Astrocyte of the cerebellum (primary cell): Measurements from ENCODE around the gene SLAMF9.
A peak's percentile ranks its signal among the peaks of the same experiment; 100 is the strongest.

Source experiments
- DNase-seq: peaks from one replicate; pipeline ENCODE4 v3.0.0-alpha.2; 2011; ENCODE audit warnings: low read depth
- H3K4me3 ChIP-seq: 2 replicates; pipeline ENCODE4 v1.5.1; 2011; ENCODE audit warnings: mild to moderate bottlenecking, low read depth, low read length, moderate library complexity
- in situ Hi-C: cut with HindIII; loops from 2 replicates; pipeline ENCODE4 v1.10.0; 2017; ENCODE audit warnings: low sequenced_read_pairs
- TF ChIP-seq, protein P1 (sequence below): IDR thresholded peaks from 2 replicates; pipeline ENCODE4 v1.5.1; 2012; ENCODE audit warnings: low read length, low read depth, moderate library complexity, mild to moderate bottlenecking; ENCODE audit errors: missing control alignments

Gene SLAMF9

DNA sequence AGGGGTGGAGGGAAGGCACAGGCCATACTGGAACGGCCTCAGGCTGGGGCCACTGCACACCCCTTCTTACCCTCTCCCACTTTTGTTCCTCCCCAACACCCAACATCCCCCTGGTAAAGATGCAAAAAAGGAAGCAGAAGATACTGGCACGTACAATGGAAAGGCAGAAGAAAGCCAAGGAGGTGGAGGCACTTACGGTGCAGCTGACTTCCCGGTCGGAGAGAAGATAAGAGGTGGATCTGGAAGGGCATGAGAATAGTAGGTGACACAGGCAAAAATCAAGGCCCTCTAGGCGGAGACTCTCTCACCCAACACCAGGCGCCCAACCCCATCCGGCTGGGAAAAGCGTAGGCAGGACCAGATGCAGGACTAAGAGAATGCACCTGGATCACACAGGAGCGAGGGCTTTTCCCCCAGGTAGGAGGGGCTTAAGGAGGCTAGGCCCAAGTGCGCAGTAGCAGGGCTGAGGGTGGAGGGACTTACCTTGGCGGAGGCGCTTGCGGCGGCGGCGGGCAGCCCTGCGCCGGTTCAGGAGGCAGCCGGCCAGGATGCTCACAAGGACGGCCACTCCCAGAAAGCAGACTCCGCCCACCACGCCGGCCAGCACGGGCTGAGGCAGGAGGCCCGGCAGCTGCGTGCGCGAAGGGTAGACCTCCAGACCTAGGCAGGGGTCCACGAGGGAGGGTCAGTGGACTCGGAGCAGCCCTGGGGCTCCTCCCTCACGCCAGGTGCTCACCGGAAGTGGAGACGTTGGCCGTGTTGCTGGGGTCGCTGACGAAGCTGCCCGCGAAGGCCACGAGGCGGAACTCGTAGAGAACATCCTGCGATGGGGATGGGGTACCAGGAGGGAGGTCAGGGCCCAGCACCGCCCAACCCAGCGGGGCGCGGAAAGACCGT is 24.6 kb downstream of the SLAMF9 start:
- TF ChIP-seq, protein P1, sequence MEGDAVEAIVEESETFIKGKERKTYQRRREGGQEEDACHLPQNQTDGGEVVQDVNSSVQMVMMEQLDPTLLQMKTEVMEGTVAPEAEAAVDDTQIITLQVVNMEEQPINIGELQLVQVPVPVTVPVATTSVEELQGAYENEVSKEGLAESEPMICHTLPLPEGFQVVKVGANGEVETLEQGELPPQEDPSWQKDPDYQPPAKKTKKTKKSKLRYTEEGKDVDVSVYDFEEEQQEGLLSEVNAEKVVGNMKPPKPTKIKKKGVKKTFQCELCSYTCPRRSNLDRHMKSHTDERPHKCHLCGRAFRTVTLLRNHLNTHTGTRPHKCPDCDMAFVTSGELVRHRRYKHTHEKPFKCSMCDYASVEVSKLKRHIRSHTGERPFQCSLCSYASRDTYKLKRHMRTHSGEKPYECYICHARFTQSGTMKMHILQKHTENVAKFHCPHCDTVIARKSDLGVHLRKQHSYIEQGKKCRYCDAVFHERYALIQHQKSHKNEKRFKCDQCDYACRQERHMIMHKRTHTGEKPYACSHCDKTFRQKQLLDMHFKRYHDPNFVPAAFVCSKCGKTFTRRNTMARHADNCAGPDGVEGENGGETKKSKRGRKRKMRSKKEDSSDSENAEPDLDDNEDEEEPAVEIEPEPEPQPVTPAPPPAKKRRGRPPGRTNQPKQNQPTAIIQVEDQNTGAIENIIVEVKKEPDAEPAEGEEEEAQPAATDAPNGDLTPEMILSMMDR = no peak
- in situ Hi-C loops = no loop called here
- H3K4me3 ChIP-seq = no peak overlapping the region
- DNase-seq = no peak

DNA sequence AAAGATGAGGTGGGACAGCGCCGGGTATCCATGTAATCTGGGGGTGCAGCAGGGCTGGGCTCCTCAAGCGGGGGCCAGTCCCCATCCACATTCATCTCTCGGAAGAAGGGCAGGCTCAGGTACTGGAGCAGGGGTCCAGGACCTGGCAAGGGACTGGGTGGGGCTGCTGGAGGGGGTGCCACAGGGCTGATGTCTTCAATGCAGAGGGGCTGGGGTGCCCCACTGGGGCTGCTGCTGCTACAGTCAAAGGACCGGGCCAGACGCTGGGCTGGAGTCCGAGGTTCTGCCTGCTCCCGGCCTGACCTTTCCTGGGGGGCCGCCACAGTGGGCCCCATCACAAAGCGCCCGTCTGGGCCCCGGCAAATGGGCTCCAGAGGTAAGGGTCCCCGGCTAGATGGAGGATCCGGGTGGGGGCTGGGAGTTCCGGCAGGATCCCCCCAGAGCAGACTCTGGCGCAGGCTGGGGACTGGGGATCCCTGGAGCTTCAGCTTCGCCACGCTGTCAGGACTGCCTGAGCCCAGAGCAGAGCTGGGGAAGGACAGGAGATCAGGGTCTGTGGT is 25.5 kb downstream of the SLAMF9 start:
- in situ Hi-C loops = no loop called here
- TF ChIP-seq, protein P1 = no peak
- no peak overlapping the region for H3K4me3 ChIP-seq
- DNase-seq = no peak

DNA sequence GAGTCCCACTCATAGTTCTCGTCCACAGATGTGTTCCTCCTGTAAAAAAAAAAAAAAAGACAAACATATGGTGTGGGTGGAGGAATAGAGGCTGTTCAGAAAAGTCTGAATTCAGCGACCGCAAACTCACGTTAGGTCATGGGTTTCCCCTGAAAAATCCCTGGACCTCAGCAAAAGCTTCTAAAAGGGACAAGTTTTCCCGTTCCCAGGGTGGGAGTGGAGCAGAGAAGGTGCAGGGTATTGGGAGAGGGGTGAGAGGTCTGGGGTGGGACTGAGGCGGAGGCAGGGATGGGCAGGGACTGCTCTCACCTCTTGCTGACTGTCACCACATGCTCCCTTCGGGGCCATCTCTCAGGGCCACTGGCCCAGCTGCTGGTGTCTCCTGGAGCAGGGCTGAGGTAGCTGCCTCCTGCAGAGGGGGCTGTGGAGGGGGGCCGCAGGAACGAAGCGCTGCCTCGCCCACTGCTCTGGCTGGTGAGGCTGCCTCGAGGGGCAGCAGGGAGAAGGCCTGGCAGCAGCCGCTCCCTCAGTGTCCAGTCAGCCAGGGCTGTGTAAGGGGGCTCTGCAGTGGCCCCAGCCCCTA is 26.1 kb downstream of the SLAMF9 start:
- H3K4me3 ChIP-seq = no peak overlapping the region
- TF ChIP-seq, protein P1 = no peak
- no peak for DNase-seq
- in situ Hi-C loops = no loop called here

DNA sequence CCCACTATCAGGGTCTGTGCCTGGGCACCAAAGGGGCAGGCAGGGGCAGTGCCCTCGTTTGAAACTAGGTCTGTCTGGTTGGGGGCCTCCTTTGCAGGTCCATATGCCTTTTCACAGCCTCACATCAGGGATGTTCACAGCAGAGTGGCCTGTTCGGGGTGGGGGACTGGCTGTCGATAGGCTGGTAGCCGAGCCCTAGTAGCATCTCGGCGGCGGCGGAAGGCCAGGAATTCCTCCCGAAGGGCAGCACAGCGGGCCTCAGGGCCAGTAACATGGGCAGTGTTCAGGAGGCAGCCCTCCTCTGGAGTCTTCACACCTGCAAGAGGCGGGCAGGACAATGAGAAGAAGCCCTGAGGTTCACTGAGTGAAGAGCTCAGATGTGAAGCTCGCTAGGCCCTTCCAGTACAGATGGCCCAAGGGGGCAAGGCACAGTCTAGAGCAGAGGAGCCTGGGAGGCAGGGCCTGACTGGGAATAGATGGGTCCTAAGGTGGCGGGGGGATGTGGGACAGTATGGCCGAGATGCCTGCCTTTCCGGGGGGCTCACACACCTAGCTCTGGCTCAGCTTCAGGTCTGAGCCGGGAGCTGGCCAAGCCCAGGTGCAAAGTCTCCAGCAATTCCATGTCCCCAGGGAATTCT is 26.7 kb downstream of the SLAMF9 start:
- no peak for DNase-seq
- in situ Hi-C loops = no loop called here
- H3K4me3 ChIP-seq = no peak overlapping the region
- TF ChIP-seq, protein P1 = no peak

DNA sequence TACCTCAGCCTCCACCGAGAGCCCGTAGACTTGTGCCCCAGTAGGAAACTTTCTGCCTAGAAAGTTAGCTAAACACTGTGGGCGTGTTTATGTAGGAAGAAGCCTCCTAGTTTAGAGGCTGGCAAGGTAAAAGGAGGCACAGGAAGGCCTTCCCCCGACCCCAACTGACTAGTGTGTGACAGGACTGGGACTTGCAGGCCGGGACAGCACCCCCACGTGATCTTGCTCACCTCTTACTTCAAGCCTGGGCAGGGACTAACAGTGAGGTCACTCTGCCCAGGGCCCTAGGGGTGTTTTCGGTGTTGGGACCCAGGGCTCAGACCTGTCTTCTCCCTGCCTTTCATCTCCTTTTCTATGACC is 28.3 kb downstream of the SLAMF9 start:
- peak overlapping the region; percentile 93 for H3K4me3 ChIP-seq
- TF ChIP-seq, protein P1 = no peak
- in situ Hi-C loops = no loop called here
- DNase-seq = no peak
